HEK293T (cell line): ENCODE results near the gene GID8.
A peak's percentile ranks its signal among the peaks of the same experiment; 100 is the strongest.

ENCODE experiments used
- CTCF ChIA-PET: fragments of 350-600 bp; formaldehyde crosslinking; extraction: SDS; loops from one replicate; lab custom pipeline; 2021; ENCODE audit warnings: antibody characterized with exemption, inconsistent platforms; lab: Yijun Ruan, JAX
- POLR2A ChIA-PET: fragments of 350-600 bp; formaldehyde crosslinking; extraction: SDS; loops from one replicate; lab custom pipeline; 2020; ENCODE audit warnings: antibody characterized with exemption, inconsistent platforms; lab: Yijun Ruan, JAX
- DNase-seq: peaks from one replicate; pipeline ENCODE4 v3.0.0; 2012; ENCODE audit warnings: mixed read lengths; ENCODE audit errors: extremely low spot score
- ARNT ChIP-seq: fragments of 450-650 bp; IDR thresholded peaks from 2 replicates; pipeline ENCODE4 v1.6.1; 2017; ENCODE audit warnings: mild to moderate bottlenecking
- BHLHE40 ChIP-seq: fragments of 450-650 bp; IDR thresholded peaks from 2 replicates; pipeline ENCODE4 v1.6.1; 2016; ENCODE audit warnings: mild to moderate bottlenecking, moderate library complexity, borderline replicate concordance
- CTBP1 ChIP-seq: fragments of 450-650 bp; IDR thresholded peaks from 2 replicates; pipeline ENCODE4 v1.6.1; 2016; ENCODE audit warnings: borderline replicate concordance
- ELF4 ChIP-seq: fragments of 450-650 bp; IDR thresholded peaks from 2 replicates; pipeline ENCODE4 v1.6.1; 2017; ENCODE audit warnings: antibody characterized with exemption
- FOXA1 ChIP-seq: fragments of 450-650 bp; IDR thresholded peaks from 2 replicates; pipeline ENCODE4 v1.6.1; 2016; ENCODE audit warnings: mild to moderate bottlenecking
- FOXK2 ChIP-seq: fragments of 450-650 bp; IDR thresholded peaks from 2 replicates; pipeline ENCODE4 v1.6.1; 2016; ENCODE audit warnings: mild to moderate bottlenecking
- FOXM1 ChIP-seq: fragments of 450-650 bp; IDR thresholded peaks from 2 replicates; pipeline ENCODE4 v1.6.1; 2017; ENCODE audit warnings: mild to moderate bottlenecking, borderline replicate concordance
- HDGF ChIP-seq: fragments of 450-650 bp; IDR thresholded peaks from 2 replicates; pipeline ENCODE4 v1.6.1; 2017; ENCODE audit warnings: antibody characterized with exemption, borderline replicate concordance
- L3MBTL2 ChIP-seq: fragments of 450-650 bp; conservative IDR thresholded peaks from 2 replicates; pipeline ENCODE4 v1.6.1; 2016; ENCODE audit warnings: mild to moderate bottlenecking
- LEF1 ChIP-seq: fragments of 450-650 bp; IDR thresholded peaks from 2 replicates; pipeline ENCODE4 v1.6.1; 2017; ENCODE audit warnings: mild to moderate bottlenecking, borderline replicate concordance
- NFRKB ChIP-seq: fragments of 450-650 bp; IDR thresholded peaks from 2 replicates; pipeline ENCODE4 v1.6.1; 2016; ENCODE audit warnings: mild to moderate bottlenecking, moderate library complexity
- SP1 ChIP-seq: fragments of 450-650 bp; IDR thresholded peaks from 2 replicates; pipeline ENCODE4 v1.6.1; 2017
- SUZ12 ChIP-seq: fragments of 450-650 bp; IDR thresholded peaks from 2 replicates; pipeline ENCODE4 v1.6.1; 2016; ENCODE audit warnings: mild to moderate bottlenecking
- TARDBP ChIP-seq: fragments of 450-650 bp; IDR thresholded peaks from 2 replicates; pipeline ENCODE4 v1.6.1; 2016
- ZNF384 ChIP-seq: fragments of 450-650 bp; IDR thresholded peaks from 2 replicates; pipeline ENCODE4 v1.6.1; 2016
- TF ChIP-seq, protein P1 (sequence below): fragments of 450-650 bp; IDR thresholded peaks from 2 replicates; pipeline ENCODE4 v1.6.1; 2016

Gene GID8

DNA sequence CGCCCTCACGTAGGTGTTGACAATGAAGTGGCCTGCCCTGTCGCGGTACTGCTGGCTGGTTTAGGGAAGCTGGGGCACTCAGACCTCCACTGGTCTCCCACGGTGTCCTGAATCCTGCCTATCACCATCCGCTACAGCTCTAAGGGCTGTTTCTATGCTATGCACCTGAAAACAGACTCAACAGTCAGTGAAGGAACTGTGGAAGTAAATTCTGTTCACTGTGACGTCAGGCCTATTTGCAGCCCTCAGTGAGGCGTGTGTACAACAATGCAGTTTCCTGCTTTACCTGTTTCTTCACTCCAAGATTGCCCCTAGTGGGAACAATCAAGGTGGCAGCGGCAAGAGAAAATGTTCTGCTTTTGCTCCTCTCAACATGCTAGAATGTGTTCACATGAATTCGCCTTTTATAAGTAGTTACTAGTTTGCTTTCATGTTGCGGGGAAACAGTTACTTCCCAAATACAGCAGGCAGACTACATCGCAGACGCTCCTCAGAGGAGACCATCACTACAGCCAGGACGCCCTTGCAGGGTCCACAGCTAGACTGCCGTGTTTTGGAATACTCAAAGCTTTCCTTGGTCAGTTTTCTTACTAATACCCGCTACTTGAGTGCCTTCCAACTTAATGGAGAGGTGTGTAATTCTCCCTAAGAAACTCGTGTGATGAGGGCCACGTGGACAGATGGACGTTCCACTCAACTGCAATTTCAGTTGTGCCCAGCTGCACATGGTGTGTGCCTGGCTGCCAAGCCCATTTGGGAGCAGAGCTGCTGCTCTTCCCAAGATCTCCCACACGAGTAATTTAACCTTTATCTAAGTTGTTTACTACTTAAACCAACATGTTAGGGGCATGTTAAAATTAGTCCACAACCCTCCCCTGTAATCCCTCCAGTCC lies 37.0 kb upstream of the GID8 start:
- ChIA-PET CTCF (interaction anchor here (0.6 to 2.1 kb wide), 4 partner anchors 17 to 39 kb away, joined by 3 to 7 read pairs (median 4); partner anchors contain the start of gene TCFL5), POLR2A (interaction anchor here (0.8 to 1.5 kb wide), 2 partner anchors 25 to 37 kb away, joined by 3 to 4 read pairs; partner anchors contain the start of gene GID8)
- peak; percentile 49 for DNase-seq
- no peak for TF ChIP-seq FOXA1
- TF ChIP-seq NFRKB, result no peak
- no peak for TF ChIP-seq ZNF384
- no peak for TF ChIP-seq L3MBTL2
- no peak for TF ChIP-seq FOXM1
- TF ChIP-seq TARDBP, result no peak

DNA sequence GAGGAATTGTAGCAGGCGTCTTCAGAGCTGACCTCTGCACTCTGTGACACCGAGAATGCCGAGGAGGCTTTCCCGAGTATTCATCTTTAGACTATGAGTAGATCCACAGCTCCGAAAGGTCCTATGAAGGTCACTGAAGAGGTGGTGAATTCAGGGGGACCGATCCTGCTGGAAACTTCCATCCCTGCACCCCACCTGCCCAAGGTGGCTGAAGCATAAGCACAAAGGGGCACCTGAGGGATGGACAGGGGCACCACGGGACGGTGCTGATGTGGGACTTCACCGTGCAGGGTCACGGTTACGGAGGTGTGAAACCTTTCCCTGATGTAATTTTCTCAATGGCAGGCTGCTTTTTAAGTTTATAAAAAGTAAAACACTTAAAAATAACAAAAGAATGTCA lies 36.1 kb upstream of the GID8 start:
- ChIA-PET CTCF (interaction anchor here (1.7 kb wide), 1 partner anchor 25 kb away, joined by 4 read pairs; no protein-coding TSS in a partner anchor), POLR2A (no interaction called here)
- TF ChIP-seq SUZ12 (no peak), HDGF (no peak), BHLHE40 (no peak), FOXK2 (no peak), FOXA1 (no peak)
- TF ChIP-seq, protein P1, sequence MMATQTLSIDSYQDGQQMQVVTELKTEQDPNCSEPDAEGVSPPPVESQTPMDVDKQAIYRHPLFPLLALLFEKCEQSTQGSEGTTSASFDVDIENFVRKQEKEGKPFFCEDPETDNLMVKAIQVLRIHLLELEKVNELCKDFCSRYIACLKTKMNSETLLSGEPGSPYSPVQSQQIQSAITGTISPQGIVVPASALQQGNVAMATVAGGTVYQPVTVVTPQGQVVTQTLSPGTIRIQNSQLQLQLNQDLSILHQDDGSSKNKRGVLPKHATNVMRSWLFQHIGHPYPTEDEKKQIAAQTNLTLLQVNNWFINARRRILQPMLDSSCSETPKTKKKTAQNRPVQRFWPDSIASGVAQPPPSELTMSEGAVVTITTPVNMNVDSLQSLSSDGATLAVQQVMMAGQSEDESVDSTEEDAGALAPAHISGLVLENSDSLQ, result no peak
- DNase-seq, result no peak

DNA sequence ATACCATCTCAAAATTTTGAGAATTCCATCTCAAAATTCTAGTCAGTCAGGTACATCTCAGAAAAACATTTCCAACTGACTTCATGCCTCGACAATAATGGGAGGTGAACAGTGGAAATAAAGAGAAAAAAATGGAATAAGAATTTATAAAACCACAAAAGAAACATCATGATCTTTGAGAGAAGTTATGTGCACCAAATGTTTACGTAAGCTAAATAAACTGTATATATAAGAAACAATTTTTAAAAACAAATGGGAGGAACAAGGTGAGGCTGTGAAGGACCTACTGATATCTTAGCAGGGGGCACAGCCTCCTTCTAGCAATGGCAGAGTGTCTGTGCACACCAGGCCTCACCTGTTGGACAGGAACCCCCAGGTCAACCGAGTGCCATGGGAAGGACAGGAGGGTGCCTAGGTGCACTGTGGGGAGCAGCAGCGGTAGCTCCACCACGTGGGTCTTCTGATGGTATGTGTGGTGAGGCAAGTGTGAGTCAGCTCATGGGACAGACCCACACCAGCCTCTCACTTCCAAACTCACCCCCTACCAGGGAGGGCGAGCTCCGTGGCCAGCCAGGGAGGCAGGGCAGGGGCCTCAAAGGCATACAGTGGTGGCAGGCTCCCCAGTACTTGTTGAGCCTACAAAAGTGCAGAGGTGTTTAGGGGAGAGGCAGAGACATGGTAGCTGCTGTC lies 34.9 kb upstream of the GID8 start:
- POLR2A ChIA-PET, result interaction anchor here (0.9 kb wide), 1 partner anchor 12 kb away, joined by 3 read pairs; no protein-coding TSS in a partner anchor
- no peak for TF ChIP-seq FOXM1
- TF ChIP-seq L3MBTL2, result no peak
- no peak for TF ChIP-seq BHLHE40
- no peak for TF ChIP-seq ZNF384
- no peak for TF ChIP-seq LEF1
- TF ChIP-seq HDGF, result no peak
- TF ChIP-seq TARDBP, result no peak
- no peak for TF ChIP-seq NFRKB
- TF ChIP-seq FOXK2, result no peak
- TF ChIP-seq SP1, result no peak
- TF ChIP-seq SUZ12, result no peak
- TF ChIP-seq, protein P1, result no peak
- no peak for TF ChIP-seq FOXA1
- TF ChIP-seq ELF4, result no peak
- TF ChIP-seq ARNT, result no peak
- TF ChIP-seq CTBP1, result no peak
- CTCF ChIA-PET, result interaction anchor here (1.8 kb wide), 1 partner anchor 18 kb away, joined by 5 read pairs; no protein-coding TSS in a partner anchor
- DNase-seq, result no peak

DNA sequence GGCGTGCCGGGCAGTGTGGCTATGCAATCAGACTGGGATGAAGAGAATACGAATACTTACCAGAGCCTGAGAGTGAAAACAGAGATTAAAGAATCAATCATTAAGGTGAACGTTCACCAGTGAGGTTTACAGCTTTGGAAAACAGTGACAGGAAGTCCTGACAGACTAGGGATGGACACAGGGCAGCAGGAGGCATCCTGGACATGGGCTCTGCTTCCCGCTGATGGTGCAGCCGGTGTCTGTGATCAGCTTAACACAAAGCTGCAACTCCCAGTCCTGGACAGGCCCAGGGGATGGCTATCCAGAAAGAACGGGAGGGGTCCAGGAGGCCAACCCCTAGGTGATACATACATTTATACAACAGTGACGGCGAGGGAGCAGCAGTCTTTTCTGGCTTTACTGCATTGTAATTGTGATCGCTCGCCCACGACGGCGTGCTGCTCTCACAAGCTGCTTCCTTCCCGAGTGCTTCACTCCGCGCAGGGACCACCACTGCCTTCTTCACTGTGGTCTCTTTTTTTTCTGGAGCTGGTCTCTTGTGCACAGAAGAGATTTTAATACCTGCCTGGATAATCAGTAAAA lies 32.3 kb upstream of the GID8 start:
- ChIA-PET CTCF (no interaction called here), POLR2A (no interaction called here)
- TF ChIP-seq, protein P1, result no peak
- TF ChIP-seq TARDBP (no peak), FOXK2 (no peak), SP1 (no peak)
- DNase-seq, result no peak

DNA sequence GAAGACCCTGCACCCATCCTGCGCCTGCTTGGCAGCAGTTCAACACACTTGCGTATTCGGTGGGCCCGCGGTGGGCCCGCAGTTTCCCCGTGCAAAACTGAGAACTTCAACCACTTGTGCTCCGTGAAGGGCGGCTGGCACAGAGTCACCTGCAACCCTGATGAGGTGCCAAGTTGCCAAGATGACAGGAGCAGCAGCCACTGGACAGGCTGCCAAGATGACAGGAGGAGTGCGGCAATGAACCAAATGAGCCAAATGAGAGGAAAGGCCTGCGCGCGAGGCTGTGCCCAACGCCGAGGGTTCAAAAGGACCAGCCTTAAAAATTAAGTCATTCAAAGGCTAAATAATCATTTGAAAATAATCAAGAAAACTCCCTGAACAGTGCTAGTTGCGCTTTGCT lies 31.7 kb upstream of the GID8 start:
- ChIA-PET POLR2A (no interaction called here), CTCF (no interaction called here)
- no peak for DNase-seq
- no peak for TF ChIP-seq HDGF
- TF ChIP-seq TARDBP, result no peak
- no peak for TF ChIP-seq SP1
- no peak for TF ChIP-seq NFRKB
- TF ChIP-seq CTBP1, result no peak
- no peak for TF ChIP-seq ZNF384
- TF ChIP-seq FOXM1, result no peak
- TF ChIP-seq ARNT, result no peak

DNA sequence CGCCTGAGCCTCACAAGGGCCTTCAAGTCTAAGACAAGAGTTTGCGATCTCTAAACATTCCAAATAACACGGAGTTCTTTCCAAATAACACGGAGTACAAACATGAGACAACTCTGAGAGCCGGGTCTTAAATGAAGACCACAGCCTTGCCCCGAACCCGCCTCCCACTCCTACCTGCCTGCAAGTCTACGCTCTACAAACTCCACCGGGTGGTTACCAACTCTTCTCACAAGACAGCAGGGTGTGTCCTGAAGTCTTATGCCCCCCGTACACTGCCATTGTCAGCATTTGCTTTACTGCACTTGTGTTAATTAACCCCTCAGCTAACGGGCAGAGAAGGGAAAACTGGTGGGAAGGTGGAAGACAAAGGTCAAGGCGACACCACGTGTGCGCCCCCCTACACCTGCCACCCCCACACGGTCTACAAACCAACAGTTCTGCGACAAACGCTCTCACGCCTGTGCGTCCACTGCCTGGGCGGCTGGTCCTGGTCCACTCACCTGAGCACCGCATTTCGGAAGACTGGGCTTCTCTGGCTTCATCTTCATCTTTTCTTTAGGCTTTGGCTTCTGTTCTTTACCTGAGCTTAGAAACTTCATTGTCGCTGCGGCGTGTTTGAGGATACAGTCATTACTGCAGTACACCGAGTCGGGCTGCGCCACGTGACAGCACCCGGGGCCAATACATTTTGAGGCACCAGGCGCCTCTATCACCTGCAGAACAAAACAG lies 31.1 kb upstream of the GID8 start:
- ChIA-PET CTCF (interaction anchor here (1.2 to 1.5 kb wide), 4 partner anchors 11 to 32 kb away, joined by 3 to 20 read pairs (median 6); partner anchors contain the start of gene DIDO1), POLR2A (no interaction called here)
- no peak for TF ChIP-seq CTBP1
- TF ChIP-seq NFRKB, result no peak
- no peak for TF ChIP-seq FOXK2
- DNase-seq, result no peak
